HG02938 (cell line): ENCODE measurements around the gene LIMCH1.

Experiments used
- ATAC-seq: cut with Tn5 transposase; IDR thresholded peaks from one replicate; pipeline ENCODE4 v1.9.1; 2021; ENCODE audit warnings: mild to moderate bottlenecking, moderate library complexity; ENCODE audit not compliant: unreplicated experiment

LIMCH1 gene

GRCh38 chr4:41602886-41603498 lies 65.0 kb downstream of the LIMCH1 start:
- no peak for ATAC-seq

DNA sequence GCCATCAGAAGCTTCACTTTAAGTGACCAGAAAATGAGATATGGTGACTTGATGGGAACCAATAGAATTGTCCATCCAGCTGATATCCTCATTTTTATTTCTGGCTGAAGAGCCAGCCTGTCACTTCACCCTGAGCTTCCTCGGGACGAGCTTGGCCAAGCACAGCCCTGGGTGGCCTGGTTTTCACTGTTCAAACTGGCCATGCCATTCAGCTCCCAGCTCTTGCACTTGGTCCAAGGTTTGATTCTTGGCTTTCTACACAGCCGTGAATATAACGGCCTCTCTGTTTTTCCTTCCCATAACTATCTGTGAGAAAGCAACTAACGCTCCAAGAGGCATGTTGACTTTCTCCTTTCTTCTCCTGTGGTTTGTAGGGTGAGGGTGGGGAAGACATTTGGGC lies 71.9 kb downstream of the LIMCH1 start:
- ATAC-seq: no peak

- no peak for ATAC-seq
Measured at GRCh38 chr4:41610474-41610873, 72.5 kb downstream of the LIMCH1 start.

GRCh38 chr4:41611124-41611838 lies 73.3 kb downstream of the LIMCH1 start:
- ATAC-seq: no peak

DNA sequence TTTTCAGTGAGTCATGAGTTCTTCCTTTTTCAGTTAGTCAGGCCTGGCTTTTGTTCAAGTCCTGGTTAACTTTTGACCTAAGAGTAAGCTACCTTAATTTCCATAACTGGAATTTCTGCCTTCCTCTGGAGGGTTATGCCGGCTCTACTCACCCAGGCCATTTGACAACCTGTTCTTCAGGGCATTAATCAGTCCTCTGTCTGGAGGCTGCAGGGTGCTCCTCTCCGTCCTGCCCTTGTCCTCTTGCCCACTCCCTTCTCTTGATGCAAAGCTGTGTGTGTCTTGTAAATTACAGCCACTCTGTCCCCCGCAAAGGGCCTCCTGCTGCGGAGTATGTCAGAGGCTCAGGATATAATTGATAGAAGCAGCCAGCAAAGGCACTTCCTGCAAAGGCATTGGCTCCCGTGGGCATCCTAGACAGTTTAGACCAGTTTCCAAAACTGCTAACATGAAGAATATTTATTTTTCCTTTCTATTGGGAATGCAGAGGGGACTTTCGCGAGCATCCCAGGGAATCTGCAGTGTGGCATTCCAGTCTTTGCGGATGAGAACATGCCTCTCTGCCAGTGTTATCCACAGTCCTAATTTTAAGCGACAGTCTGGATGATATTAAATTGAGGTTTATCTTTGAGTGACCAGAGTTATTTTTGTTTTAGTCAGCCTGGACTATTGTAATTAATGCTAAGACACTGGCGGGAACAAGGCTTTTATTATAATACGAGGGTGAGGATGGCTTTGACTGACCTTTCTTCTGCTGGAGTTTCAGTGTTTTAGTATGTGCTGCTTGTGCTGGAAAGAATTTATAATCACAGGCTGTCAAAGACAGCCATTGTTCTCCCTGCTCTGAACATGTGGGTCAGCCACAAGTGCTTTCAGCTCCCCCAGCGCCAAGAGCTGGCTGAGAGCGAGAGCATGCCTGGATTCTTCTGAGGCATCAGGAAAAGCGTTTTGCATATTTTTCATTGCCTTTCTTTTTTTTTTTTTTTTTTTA lies 74.2 kb downstream of the LIMCH1 start:
- no peak for ATAC-seq

DNA sequence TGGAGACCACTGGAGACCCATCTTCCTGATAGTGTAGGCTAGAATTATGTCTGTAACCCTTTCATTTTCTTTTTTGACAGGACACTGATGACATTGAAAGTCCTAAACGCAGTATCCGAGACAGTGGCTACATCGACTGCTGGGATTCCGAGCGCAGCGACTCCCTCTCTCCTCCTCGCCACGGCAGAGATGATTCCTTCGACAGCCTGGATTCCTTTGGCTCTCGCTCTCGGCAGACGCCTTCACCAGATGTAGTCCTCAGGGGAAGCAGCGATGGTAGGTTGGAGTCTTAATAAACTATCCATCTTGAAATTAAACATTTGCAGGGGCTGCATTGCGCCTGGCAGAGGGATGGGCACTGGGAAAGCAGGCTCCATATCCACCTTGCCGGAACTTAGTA lies 75.4 kb downstream of the LIMCH1 start:
- ATAC-seq: no peak

- no peak for ATAC-seq
Measured at GRCh38 chr4:41613821-41614220, 75.9 kb downstream of the LIMCH1 start.

- no peak for ATAC-seq
Measured at GRCh38 chr4:41614519-41614918, 76.6 kb downstream of the LIMCH1 start.

DNA sequence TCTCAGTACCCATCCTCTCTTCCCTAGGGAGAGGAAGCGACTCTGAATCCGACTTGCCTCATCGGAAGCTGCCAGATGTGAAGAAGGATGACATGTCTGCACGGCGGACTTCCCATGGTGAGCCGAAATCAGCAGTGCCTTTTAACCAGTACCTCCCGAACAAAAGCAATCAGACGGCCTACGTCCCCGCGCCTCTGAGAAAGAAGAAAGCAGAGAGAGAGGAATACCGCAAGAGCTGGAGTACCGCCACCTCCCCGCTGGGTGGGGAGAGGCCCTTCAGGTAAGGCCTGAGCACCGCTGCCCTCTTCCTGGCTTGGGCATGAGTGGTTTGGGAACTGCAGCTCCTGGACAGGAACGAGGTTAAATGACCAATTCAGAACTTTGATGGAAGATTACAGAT lies 81.2 kb downstream of the LIMCH1 start:
- ATAC-seq: no peak

DNA sequence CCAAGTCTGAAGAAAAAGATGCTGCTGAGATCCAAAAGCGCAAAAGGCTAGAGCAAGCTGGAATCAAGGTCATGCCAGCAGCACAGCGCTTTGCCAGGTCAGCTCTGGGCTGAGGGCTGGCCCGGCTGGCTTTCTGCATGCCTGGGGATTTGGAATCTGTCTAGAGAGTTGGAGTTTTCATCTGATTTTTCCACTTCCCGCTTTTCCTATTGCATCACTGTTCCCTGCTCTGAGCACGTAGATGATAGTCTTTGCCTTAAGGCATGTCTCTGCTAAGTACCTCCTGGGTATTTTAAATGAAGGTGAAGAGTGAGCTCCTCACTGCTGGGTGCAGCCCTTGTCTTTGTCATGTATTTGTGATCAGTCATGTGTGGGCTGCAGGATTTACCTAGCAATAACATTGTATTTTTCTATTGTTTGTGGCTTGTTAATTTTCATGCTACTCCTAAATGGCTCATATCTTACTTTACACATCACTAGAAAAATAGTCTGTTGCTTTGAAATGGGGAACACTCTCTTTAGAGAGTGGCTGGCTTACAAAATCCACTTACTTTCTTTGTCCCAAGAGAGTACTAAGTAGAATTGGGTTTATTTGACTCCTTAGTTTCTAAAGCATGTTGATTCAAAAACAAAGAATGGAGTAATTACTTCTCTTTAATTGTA lies 82.8 kb downstream of the LIMCH1 start:
- no peak for ATAC-seq

GRCh38 chr4:41622787-41623186 lies 84.8 kb downstream of the LIMCH1 start:
- ATAC-seq: no peak

DNA sequence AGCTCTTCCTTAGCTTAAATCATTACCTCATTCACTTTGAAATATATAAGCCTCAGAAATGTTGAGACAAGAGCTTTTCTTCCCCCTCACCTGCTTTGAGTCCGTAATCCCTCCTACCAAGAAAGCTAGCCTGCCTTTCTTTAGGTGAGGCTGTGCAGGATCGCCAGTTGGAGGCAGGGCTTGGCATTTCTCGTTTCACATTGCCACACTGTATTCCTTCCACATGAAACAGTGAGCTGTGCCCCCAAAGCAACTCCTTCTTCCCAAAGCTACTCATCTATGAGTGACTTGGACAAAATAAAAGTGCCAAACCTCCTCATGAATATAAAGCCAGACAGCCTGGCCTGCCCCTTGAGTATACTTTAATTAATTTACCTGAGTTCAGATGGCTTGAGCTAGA lies 86.8 kb downstream of the LIMCH1 start:
- ATAC-seq: no peak

DNA sequence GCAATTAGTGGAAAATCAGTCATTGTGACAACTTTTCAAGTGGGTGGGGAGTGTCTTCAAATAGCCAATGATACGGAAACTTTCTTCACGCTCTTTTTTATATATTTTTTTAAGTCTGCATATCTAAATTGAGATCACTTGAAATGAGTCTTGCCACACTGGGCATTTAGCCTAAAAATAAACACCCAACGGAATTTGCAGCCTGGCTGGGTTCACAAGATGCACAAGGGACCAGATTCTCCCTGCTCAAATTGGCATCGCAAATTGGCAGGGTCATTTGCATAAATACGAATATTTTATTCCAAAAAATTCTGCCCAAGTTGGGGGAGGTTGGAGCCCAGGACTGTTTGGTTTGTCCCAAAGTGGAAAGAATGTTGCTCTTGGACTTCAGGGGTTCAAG lies 87.6 kb downstream of the LIMCH1 start:
- no peak for ATAC-seq

DNA sequence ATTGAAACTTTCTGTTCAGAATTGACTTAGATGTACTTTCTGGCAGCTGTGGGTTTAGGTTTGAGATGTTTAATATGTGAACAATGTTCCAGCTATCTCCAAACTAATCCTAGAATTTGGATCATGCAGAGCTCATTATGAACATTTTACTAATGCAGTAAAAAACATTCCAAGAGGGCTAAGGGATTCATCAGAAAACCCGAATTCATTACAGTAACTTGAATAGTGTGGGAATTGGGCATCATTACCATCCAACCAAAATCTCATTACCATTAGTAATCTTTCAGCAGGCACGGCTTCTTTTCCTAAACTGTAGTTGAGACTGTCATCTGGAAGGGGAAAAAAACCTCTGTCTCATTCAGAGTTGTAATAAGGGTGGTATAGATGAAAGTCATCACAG lies 91.0 kb downstream of the LIMCH1 start:
- no peak for ATAC-seq

DNA sequence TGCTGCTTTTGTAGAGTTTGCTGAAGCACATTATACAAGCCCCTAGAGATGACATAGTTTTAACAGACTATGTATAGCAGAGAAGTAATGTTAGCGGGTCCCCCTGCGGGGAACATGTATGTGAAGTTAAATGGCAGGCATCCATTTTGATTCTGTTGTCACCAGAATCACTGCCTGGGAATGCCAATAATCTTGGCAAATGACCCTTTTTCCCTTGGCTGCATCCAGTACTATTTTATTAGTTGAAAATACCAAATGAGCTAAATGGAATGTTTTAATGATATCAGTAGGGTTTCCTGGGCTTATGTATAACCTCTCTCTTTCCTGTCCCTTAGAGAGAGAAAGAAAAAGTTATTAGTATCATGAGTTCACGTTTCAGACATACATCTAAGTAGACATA lies 93.6 kb downstream of the LIMCH1 start:
- no peak for ATAC-seq

DNA sequence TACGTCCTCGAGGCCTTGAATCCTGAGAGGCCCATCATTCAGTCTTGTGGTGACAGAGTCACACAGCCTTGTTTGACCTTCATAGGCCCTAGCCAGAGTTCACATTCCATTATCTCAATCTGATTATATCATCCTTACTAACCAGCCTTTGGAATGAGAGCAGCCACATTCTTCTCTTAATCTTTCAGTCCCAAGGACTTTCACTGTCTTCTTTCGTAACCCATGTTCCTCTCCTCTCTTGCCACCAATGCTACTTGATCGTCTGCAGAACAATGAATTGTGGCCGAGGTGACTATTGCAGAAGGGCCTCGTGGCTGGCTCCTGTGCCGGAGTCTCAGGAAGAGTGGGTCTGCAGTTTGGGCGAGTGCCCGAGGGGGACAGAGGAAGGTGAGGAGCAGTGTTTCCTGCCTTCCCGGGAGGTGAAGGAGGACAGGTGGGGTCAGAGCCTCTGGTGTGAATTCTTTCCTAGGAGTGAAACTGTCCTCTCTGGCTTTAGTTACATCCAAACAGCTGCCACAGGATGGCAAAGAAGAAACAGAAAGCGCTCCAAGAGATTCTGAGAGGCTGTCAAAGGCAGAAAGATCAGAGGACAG lies 94.6 kb downstream of the LIMCH1 start:
- no peak for ATAC-seq

DNA sequence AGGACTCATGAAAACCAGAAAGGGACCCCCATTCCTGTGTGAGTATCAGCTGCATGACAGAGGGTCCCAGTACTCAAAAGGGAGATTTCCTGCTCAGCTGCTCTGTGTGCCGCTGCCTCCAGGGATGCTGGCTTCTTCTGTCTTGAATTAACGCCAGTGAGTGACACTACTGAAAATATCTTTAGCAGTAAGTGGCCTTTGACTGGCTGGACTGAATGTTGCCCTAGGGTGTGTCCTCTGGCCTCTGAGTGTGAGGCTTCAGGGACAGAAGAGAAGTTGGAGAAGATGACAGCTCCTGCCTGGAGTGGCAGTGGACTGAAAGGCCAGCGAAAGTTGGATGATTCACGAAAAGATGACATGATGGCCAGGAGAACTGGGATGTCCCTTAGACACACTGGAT lies 95.4 kb downstream of the LIMCH1 start:
- ATAC-seq: no peak

DNA sequence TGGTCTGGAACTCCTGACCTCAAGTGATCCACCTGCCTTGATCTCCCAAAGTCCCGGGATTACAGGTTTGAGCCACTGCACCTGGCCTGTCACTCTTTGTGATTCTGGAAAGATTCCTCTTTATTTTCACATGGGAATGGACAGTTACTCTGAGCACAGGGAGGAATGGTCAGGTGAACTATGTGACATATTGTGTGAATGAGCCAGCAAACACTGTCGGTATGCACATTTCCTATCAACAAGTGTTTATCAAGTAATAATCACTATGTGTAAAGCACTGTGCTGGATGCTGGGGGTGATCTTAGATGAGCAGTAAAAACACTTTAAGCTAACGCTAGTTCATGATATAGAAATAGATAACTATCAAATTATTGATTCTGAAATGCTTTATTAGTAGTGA lies 97.5 kb downstream of the LIMCH1 start:
- ATAC-seq: no peak

GRCh38 chr4:41638203-41638602 lies 100.2 kb downstream of the LIMCH1 start:
- no peak for ATAC-seq

DNA sequence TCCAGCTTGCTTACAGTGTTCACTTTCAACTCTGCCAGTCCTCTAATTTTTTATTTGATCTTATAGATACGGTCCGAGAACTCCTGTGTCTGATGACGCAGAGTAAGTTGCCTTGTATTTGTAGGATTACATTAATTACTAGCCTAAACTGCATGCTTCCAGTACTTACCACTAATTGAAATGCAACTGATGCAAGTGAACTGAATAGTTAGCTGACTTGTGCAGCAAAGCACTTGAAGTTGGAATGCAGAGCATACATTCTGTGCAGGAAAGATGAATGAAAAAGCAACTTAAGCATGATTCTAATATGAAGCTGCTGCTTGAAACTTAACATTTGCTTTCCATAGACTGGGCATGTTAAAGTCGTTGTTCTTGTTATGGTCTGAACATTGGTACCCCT lies 100.9 kb downstream of the LIMCH1 start:
- no peak for ATAC-seq

DNA sequence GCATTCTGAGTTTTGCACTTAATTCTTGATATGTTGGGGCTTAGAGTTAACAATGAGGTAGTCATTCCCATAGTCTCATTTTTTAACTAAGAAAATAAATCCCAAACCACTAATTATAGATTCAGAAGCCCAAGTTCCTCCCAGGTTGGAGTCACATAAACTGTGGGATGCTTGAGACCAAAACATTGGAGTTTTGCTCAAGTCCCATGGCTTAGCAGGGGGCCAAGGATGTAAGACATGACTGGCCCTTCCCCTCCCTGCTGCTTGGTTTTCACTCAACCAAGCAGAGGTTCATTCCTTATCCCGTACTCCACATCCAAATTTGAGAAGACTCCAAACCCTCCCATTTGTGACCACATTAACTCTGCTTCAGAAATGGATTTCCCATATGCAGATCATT lies 101.3 kb downstream of the LIMCH1 start:
- ATAC-seq: no peak
